Neutrophil (primary cell): ENCODE results near the gene ATIC.

Source experiments
- H3K27ac ChIP-seq: fragments of 200-600 bp; sonication (generic); 2 replicates; pipeline ENCODE4 v1.5.1; 2016; ENCODE audit warnings: mild to moderate bottlenecking, moderate library complexity
- H3K27me3 ChIP-seq: fragments of 200-600 bp; sonication (generic); 2 replicates; pipeline ENCODE4 v1.6.0; 2016; ENCODE audit warnings: mild to moderate bottlenecking
- H3K36me3 ChIP-seq: fragments of 200-600 bp; sonication (generic); 2 replicates; pipeline ENCODE4 v1.5.1; 2017
- H3K4me1 ChIP-seq, 2 experiments: fragments of 200-600 bp in 1 of 2; sonication (generic) in 1 of 2; 1 replicate in 1 of 2; 2 replicates in 1 of 2; pipeline versions ENCODE4 v1.5.1 to v1.6.1; 2013 to 2016; ENCODE audit warnings: low read depth in 1 of 2, low read length in 1 of 2, mild to moderate bottlenecking in 1 of 2, moderate library complexity in 1 of 2; ENCODE audit not compliant: control insufficient read depth in 1 of 2, insufficient read depth in 1 of 2
- H3K4me3 ChIP-seq, 2 experiments: fragments of 200-600 bp in 1 of 2; sonication (generic) in 1 of 2; 1 replicate in 1 of 2; 2 replicates in 1 of 2; pipeline ENCODE4 v1.5.1; 2013 to 2016; ENCODE audit warnings: low read depth in 1 of 2, low read length in 1 of 2, mild to moderate bottlenecking in 1 of 2, moderate library complexity in 1 of 2
- H3K9me3 ChIP-seq: fragments of 200-600 bp; sonication (generic); 2 replicates; pipeline ENCODE4 v1.5.1; 2016
- TF ChIP-seq, protein P1 (sequence below): fragments of 200-600 bp; sonication (generic); IDR thresholded peaks from 2 replicates; pipeline ENCODE4 v1.5.1; 2016; ENCODE audit warnings: antibody characterized with exemption

Gene ATIC

DNA sequence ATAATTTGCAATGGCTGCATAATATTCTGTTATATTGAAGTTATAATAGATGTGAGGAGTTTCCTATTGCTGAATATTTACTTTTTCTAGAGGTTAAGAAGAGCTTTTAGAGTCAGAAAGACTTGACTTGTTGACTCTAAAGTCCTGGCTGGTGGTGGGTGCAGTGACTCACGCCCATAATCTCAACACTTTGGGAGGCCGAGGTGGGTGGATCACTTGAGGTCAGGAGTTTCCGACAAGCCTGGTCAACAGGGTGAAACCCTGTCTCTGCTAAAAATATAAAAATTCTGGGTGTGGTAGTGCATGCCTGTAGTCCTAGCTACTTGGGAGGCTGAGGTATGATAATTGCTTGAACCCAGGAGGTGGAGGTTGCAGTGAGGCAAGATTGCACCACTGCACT lies 33.9 kb upstream of the ATIC start:
- Histone ChIP-seq H3K9me3 (no peaks in the 10 kb centered on the region), H3K27ac (no peak overlapping the region), H3K36me3 (no peaks in the 10 kb centered on the region), H3K4me3 (no peak overlapping the region), H3K27me3 (no peaks in the 10 kb centered on the region), H3K4me1 (no peaks in the 10 kb centered on the region)
- TF ChIP-seq, protein P1, sequence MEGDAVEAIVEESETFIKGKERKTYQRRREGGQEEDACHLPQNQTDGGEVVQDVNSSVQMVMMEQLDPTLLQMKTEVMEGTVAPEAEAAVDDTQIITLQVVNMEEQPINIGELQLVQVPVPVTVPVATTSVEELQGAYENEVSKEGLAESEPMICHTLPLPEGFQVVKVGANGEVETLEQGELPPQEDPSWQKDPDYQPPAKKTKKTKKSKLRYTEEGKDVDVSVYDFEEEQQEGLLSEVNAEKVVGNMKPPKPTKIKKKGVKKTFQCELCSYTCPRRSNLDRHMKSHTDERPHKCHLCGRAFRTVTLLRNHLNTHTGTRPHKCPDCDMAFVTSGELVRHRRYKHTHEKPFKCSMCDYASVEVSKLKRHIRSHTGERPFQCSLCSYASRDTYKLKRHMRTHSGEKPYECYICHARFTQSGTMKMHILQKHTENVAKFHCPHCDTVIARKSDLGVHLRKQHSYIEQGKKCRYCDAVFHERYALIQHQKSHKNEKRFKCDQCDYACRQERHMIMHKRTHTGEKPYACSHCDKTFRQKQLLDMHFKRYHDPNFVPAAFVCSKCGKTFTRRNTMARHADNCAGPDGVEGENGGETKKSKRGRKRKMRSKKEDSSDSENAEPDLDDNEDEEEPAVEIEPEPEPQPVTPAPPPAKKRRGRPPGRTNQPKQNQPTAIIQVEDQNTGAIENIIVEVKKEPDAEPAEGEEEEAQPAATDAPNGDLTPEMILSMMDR, result no peak

GRCh38 chr2:215280326-215280725 lies 31.5 kb upstream of the ATIC start:
- H3K9me3 ChIP-seq, result no peaks in the 10 kb centered on the region
- no peaks in the 10 kb centered on the region for H3K27me3 ChIP-seq
- no peaks in the 10 kb centered on the region for H3K36me3 ChIP-seq
- H3K4me1 ChIP-seq, result no peaks in the 10 kb centered on the region
- TF ChIP-seq, protein P1, result no peak
- no peak overlapping the region for H3K27ac ChIP-seq
- H3K4me3 ChIP-seq, result no peak overlapping the region

DNA sequence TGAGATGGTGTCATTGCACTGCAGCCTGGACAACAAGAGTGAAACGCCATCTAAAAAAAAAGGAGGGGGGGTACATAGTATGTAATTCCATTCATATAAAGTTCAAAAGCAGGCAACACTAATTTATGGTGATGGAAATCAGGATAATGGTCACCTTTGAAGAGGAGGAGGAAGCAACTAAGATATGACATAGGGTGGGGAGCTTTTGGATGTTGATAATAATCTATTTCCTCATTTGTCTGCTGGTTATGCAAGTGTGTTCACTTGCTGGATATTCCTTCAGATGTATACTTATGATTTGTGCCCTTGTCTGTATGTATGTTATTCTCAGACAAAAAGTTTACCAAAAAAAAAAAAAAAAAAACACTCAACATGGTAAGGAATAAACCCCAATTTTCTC lies 28.6 kb upstream of the ATIC start:
- TF ChIP-seq, protein P1, result no peak
- no peak overlapping the region for H3K4me3 ChIP-seq
- H3K27me3 ChIP-seq, result no peaks in the 10 kb centered on the region
- no peaks in the 10 kb centered on the region for H3K4me1 ChIP-seq
- H3K27ac ChIP-seq, result no peak overlapping the region
- no peaks in the 10 kb centered on the region for H3K9me3 ChIP-seq
- H3K36me3 ChIP-seq, result no peaks in the 10 kb centered on the region

GRCh38 chr2:215286309-215286708 lies 25.6 kb upstream of the ATIC start:
- no peaks in the 10 kb centered on the region for H3K9me3 ChIP-seq
- H3K4me3 ChIP-seq, result no peak overlapping the region
- H3K27me3 ChIP-seq, result no peaks in the 10 kb centered on the region
- TF ChIP-seq, protein P1, result no peak
- H3K27ac ChIP-seq, result no peak overlapping the region
- no peaks in the 10 kb centered on the region for H3K36me3 ChIP-seq
- no peaks in the 10 kb centered on the region for H3K4me1 ChIP-seq

DNA sequence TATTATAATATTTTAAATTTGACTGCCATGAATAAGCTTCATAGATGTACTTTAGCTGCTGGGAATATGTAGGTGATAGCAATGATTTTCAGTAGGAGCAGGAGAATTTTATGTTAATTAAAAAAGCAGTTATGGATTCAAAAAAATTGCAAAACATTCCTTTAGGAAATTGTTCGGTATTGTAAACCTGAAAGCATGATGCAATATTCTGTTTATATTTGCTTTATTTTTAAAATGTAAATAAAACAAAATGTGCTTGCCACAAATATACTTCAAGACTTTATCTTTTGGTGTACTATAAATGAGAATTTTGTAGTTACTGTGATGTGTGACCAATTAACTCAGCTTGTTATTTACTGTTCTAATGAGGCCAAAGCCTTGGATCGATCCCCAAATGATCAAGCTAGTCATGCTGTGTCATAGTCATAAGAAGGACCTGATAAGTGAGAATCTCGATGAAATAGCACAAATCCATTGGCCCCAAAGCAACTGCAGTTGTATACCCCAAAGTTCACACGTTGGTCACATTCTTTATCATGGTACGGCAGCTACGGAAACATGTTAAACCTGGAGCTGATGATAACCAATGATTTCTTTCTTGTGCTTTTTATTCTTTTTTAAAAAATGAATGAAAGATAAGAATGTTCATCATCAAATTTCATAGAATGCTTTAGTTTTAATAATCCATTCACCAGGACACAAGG lies 23.6 kb upstream of the ATIC start:
- no peaks in the 10 kb centered on the region for H3K36me3 ChIP-seq
- H3K4me1 ChIP-seq, result no peaks in the 10 kb centered on the region
- TF ChIP-seq, protein P1, result no peak
- H3K27me3 ChIP-seq, result no peaks in the 10 kb centered on the region
- no peaks in the 10 kb centered on the region for H3K9me3 ChIP-seq
- H3K4me3 ChIP-seq, result no peak overlapping the region
- H3K27ac ChIP-seq, result no peak overlapping the region
